Transverse colon (tissue), 3 donors: ENCODE results near the gene CTSD.

ENCODE experiments used
- CTCF ChIP-seq, 5 experiments: fragments of 200-600 bp in 3 of 5; fragments of 450-650 bp in 2 of 5; sonication (generic) in 3 of 5; IDR thresholded peaks; 1 replicate in 2 of 5; 2 replicates in 3 of 5; pipeline ENCODE4 v1.5.1; 2016 to 2017; ENCODE audit warnings: antibody characterized with exemption in 5 of 5, inconsistent platforms in 3 of 5, mild to moderate bottlenecking in 2 of 5, moderate library complexity in 1 of 5
- POLR2A ChIP-seq: fragments of 450-650 bp; IDR thresholded peaks from one replicate; pipeline ENCODE4 v1.6.1; 2016; ENCODE audit warnings: antibody characterized with exemption, mild to moderate bottlenecking, moderate library complexity

- TF ChIP-seq CTCF (IDR thresholded peaks at IDR 0.05), result no peak
- TF ChIP-seq POLR2A, result no peak
Observed at GRCh38 chr11:1796413-1797011, 32.8 kb upstream of the CTSD start.
